ENCODE results near the gene CS. TPM values are rescaled to one million over a fixed set of nuclear protein-coding genes. Genes with fewer than 3 reads are reported as not detected.
"Not testable (repeated sequence)": the region's sequence is repeated elsewhere in the genome, so short reads cannot be mapped to it uniquely, and the experiment has no call there.

Gene CS
- total and polyA plus RNA-seq, 2 experiments from 2014 or later, result 67.2 to 76.2 TPM

DNA sequence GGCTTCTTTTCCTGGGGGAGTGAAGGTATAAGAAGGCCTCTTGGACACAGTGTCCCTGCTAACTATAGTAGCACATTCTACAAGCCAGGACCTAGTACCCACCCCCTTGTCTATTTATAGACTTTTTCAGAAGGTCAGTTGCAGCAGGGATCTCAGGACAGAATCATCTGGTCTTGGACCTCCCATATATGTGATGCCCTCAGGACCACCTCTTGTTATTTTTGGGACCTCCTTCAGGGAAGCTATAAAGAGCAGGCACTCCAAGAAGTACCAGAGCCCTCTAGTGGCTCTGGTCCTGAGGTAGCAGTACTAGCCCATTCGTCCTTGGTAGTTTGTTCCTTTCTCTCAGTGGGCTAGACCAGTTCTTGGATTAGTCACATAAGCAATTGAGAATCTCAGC is 29.1 kb downstream of the CS start:
- peak; percentile 59 for DNase-seq
- peaks cover 40% of the 10 kb centered on the region for H3F3A ChIP-seq (ENCODE audit: insufficient read depth)

DNA sequence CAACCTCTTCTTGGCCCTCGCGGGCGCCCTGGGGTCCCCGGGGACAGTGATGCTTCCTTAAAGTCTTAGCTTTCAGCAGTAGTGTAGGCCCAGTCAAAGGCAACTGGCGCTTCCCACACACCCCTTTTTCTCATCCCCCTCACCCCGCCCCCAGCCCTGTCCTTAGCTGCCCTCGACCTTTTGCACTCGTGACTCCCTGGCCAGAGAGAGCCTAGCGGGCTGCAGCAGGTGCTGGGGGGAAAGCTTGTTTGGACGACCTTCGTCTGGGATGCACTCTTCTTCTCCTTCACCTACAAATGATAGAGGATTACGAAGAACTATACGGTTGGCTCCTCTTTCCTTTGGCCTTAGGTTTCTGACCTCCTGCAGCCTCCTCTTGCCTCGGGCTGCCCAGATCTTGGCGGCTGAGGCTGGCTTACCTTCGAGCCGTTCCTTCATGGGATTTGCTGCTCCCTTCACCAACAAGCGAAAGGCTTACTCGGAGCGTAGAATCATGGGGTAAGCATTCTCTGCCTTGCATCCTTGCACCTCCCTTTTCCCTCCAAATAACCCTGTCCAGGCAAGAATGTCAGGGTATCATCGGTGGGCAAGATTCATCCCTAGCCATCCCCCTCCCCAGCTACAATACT is 32.6 kb downstream of the CS start:
- Histone ChIP-seq H3F3A (ENCODE audit: insufficient read depth) (peaks cover 40% of the 10 kb centered on the region), H2AFZ (peak overlapping the region; percentile 90), H4K20me1 (ENCODE audit: insufficient read depth) (no peaks in the 10 kb centered on the region), H3K27ac (peak overlapping the region; percentile 83; the same call in 1 of the 2 replicates), H3K9ac (peak overlapping the region; percentile 85), H3K4me3 (peak overlapping the region; percentile 86), H3K9me2 (ENCODE audit: insufficient read depth) (no peaks in the 10 kb centered on the region), H3K79me2 (ENCODE audit: insufficient read depth) (no peaks in the 10 kb centered on the region), H3K36me3 (ENCODE audit: low read depth) (peaks cover 11% of the 10 kb centered on the region), H3K9me3 (ENCODE audit: low read depth) (no peaks in the 10 kb centered on the region), H3K4me1 (ENCODE audit: insufficient read depth) (no peaks in the 10 kb centered on the region), H3K4me2 (ENCODE audit: unreplicated experiment) (peak overlapping the region; percentile 82), H3K27me3 (replicated peaks; ENCODE audit: insufficient read depth) (no peaks in the 10 kb centered on the region)
- in situ Hi-C loops (cut with MboI), result no loop called here
- WGBS, 2 experiments (ENCODE audit: low coverage in 1 of 2, low lambda C conversion rate in 2 of 2, missing lambda C conversion rate in 2 of 2), result 30 to 32% methylated on average over 20 to 21 of the region's 21 CpGs
- TF ChIP-seq EZH2 (IDR thresholded peaks at IDR 0.05; ENCODE audit: insufficient read depth, poor library complexity, severe bottlenecking) (no peak), EZH2phosphoT487 (IDR thresholded peaks at IDR 0.05; ENCODE audit: insufficient read depth, low read depth) (no peak)
- DNase-seq, result peak; percentile 7

More for the DNA sequence above, 29.1 kb downstream of the CS start:
- no peak for TF ChIP-seq EZH2phosphoT487 (IDR thresholded peaks at IDR 0.05; ENCODE audit: insufficient read depth, low read depth)
- no peak for TF ChIP-seq EZH2 (IDR thresholded peaks at IDR 0.05; ENCODE audit: insufficient read depth, poor library complexity, severe bottlenecking)
- no peak overlapping the region for H3K4me3 ChIP-seq
- peaks cover 27% of the 10 kb centered on the region for H3K36me3 ChIP-seq (ENCODE audit: low read depth)
- 13 to 19% methylated on average over 1 of the region's 1 CpG for WGBS, 2 experiments (ENCODE audit: low coverage in 1 of 2, low lambda C conversion rate in 2 of 2, missing lambda C conversion rate in 2 of 2)
- no peaks in the 10 kb centered on the region for H3K27me3 ChIP-seq (replicated peaks; ENCODE audit: insufficient read depth)
- no peak overlapping the region for H3K9ac ChIP-seq
- no peak overlapping the region for H2AFZ ChIP-seq
- no peaks in the 10 kb centered on the region for H3K4me1 ChIP-seq (ENCODE audit: insufficient read depth)
- H3K9me2 ChIP-seq (ENCODE audit: insufficient read depth), result no peaks in the 10 kb centered on the region
- no peaks in the 10 kb centered on the region for H3K9me3 ChIP-seq (ENCODE audit: low read depth)
- H3K27ac ChIP-seq, result no peak overlapping the region
- H4K20me1 ChIP-seq (ENCODE audit: insufficient read depth), result no peaks in the 10 kb centered on the region
- in situ Hi-C loops (cut with MboI), result no loop called here
- H3K4me2 ChIP-seq (ENCODE audit: unreplicated experiment), result no peak overlapping the region
- no peaks in the 10 kb centered on the region for H3K79me2 ChIP-seq (ENCODE audit: insufficient read depth)

DNA sequence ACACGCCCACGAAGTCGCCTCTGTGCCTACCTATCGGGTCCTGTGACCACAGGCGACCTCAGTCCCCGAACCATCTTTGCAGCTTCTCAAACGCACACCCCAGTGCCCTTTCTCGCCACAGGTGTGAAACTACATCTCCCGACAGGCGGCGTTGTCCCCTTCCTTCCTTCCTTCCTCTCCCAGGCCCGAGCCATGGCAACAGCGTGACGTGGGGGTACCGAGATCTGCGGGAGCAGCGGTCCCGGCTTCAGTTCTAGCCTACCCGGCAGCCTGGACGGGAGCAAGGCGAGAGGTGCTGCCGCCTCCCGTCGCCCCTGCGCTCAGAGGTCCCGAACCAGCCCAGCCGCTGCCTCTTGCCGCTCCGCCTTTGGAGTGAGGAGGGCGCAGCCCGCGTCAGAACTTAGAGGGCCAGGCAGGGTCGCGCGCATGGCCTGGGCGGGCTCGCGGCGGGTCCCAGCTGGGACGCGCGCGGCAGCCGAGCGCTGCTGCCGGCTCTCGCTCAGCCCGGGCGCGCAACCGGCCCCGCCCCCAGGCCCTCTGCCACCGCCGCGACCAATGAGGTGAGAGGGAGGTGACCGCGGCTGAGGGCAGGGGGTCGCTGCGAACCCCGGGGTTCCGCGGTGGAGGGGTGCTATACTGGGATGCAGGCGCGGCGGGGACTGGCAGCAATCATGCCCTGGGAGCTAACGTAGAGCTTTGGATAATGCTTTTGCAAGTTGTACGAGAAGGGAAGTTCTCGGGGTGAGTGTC is 33.3 kb downstream of the CS start, which contains the start of gene COQ10A:
Gene COQ10A (plus strand): TSS at position 250 of the 750 bp plus-strand sequence. CDS start 177 bp downstream, at position 427.
- H3K36me3 ChIP-seq (ENCODE audit: low read depth), result peaks cover 11% of the 10 kb centered on the region

DNA sequence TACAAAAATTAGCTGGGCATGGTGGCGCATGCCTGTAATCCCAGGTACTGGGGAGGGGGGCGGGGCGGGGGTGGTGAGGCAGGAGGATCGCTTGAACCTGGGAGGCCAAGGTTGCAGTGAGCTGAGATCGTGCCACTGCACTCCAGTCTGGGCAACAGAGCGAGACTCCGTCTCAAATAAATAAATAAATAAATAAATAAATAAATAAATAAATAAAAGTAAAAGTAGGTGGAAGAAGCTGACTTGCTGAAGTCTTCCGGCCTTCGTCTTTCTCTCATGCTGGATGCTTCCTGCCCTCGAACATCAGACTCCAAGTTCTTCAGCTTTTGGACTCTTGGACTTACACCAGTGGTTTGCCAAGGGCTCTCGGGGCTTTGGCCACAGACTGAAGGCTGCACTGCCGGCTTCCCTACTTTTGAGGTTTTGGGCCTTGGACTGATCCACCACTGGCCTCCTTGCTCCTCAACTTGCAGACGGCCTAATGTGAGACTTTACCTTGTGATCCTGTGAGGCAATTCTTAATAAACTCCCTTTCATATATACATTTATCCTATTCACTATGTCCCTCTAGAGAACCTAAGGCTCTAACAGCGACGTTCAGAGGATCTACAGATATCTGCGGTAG is 34.0 kb downstream of the CS start:
- Histone ChIP-seq H2AFZ (peak overlapping the region; percentile 90), H3K9ac (peak overlapping the region; percentile 85), H3K4me2 (ENCODE audit: unreplicated experiment) (peak overlapping the region; percentile 82), H3K4me1 (ENCODE audit: insufficient read depth) (peaks cover 10% of the 10 kb centered on the region), H3F3A (ENCODE audit: insufficient read depth) (peaks cover 36% of the 10 kb centered on the region), H3K27ac (peak overlapping the region; percentile 83), H3K4me3 (peak overlapping the region; percentile 86)
- WGBS, 2 experiments (ENCODE audit: low coverage in 1 of 2, low lambda C conversion rate in 2 of 2, missing lambda C conversion rate in 2 of 2), result 41 to 43% methylated on average over 16 of the region's 16 CpGs
- in situ Hi-C loops (cut with MboI); H3K79me2 ChIP-seq (ENCODE audit: insufficient read depth); H3K27me3 ChIP-seq (replicated peaks; ENCODE audit: insufficient read depth); H3K9me2 ChIP-seq (ENCODE audit: insufficient read depth); DNase-seq; H4K20me1 ChIP-seq (ENCODE audit: insufficient read depth); H3K36me3 ChIP-seq (ENCODE audit: low read depth); H3K9me3 ChIP-seq (ENCODE audit: low read depth): not testable (repeated sequence)

More for the DNA sequence above, 33.3 kb downstream of the CS start, which contains the start of gene COQ10A:
- Histone ChIP-seq H3K4me2 (ENCODE audit: unreplicated experiment) (peak within 1 kb of the TSS; percentile 82), H3F3A (ENCODE audit: insufficient read depth) (peaks cover 36% of the 10 kb centered on the region), H3K27me3 (replicated peaks; ENCODE audit: insufficient read depth) (no peaks in the 10 kb centered on the region), H3K4me1 (ENCODE audit: insufficient read depth) (0 out of 2 replicates have a peak, but pooled peaks cover 4% of the 10 kb centered on the region), H3K9me3 (ENCODE audit: low read depth) (no peaks in the 10 kb centered on the region), H3K27ac (peak within 1 kb of the TSS; percentile 83), H3K4me3 (peak within 1 kb of the TSS; percentile 86), H3K79me2 (ENCODE audit: insufficient read depth) (no peaks in the 10 kb centered on the region), H3K9ac (peak within 1 kb of the TSS; percentile 85), H4K20me1 (ENCODE audit: insufficient read depth) (no peaks in the 10 kb centered on the region), H3K9me2 (ENCODE audit: insufficient read depth) (no peaks in the 10 kb centered on the region), H2AFZ (peak within 1 kb of the TSS; percentile 90)
- in situ Hi-C loops (cut with MboI), result no loop called here
- peak; percentile 94 for DNase-seq
- 1% methylated on average over 53 to 58 of the region's 68 CpGs for WGBS, 2 experiments (ENCODE audit: low coverage in 1 of 2, low lambda C conversion rate in 2 of 2, missing lambda C conversion rate in 2 of 2)
- no peak for TF ChIP-seq EZH2phosphoT487 (IDR thresholded peaks at IDR 0.05; ENCODE audit: insufficient read depth, low read depth)

DNA sequence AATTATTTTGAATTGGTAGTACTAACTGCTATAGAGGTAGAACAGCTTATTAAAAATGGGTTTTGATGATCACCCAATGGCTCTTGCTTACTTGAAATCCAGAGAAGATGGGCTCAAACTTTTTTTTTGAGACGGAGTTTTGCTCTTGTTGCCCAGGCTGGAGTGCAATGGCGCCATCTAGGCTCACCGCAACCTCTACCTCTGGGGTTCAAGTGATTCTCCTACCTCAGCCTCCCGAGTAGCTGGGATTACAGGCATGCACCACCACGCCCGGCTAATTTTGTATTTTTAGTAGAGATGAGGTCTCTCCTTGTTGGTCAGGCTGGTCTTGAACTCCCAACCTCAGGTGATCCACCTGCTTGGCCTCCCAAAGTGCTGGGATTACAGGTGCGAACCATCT is 37.2 kb downstream of the CS start:
- H3K4me3 ChIP-seq; H3K4me2 ChIP-seq (ENCODE audit: unreplicated experiment); H4K20me1 ChIP-seq (ENCODE audit: insufficient read depth); H3K9me3 ChIP-seq (ENCODE audit: low read depth); DNase-seq; H3K27me3 ChIP-seq (replicated peaks; ENCODE audit: insufficient read depth); in situ Hi-C loops (cut with MboI); H3K27ac ChIP-seq; H3K9me2 ChIP-seq (ENCODE audit: insufficient read depth); H3K36me3 ChIP-seq (ENCODE audit: low read depth); H3K79me2 ChIP-seq (ENCODE audit: insufficient read depth); H3K9ac ChIP-seq; H2AFZ ChIP-seq: not testable (repeated sequence)
- peaks cover 21% of the 10 kb centered on the region for H3F3A ChIP-seq (ENCODE audit: insufficient read depth)
- peaks cover 18% of the 10 kb centered on the region for H3K4me1 ChIP-seq (ENCODE audit: insufficient read depth)
- WGBS, 2 experiments (ENCODE audit: low coverage in 1 of 2, low lambda C conversion rate in 2 of 2, missing lambda C conversion rate in 2 of 2), result 91 to 94% methylated on average over 6 to 7 of the region's 7 CpGs
